LNCaP clone FGC (cell line): ENCODE data around the gene ZBED5.
"Not testable (repeated sequence)": the region's sequence is repeated elsewhere in the genome, so short reads cannot be mapped to it uniquely, and the experiment has no call there.

ENCODE experiments used
- DNase-seq: peaks from one replicate; pipeline ENCODE4 v3.0.0-alpha.2; 2011; ENCODE audit warnings: low read depth
- H3K4me3 ChIP-seq: 2 replicates; pipeline ENCODE4 v1.5.1; 2011; ENCODE audit warnings: mild to moderate bottlenecking, low read depth, low read length, control low read depth
- CTCF ChIP-seq: IDR thresholded peaks from 2 replicates; pipeline ENCODE4 v1.5.1; 2012; ENCODE audit warnings: mild to moderate bottlenecking; ENCODE audit not compliant: control insufficient read depth, insufficient read depth; ENCODE audit errors: extremely low read depth

ZBED5 gene

GRCh38 chr11:10891151-10891720 lies 33.4 kb upstream of the ZBED5 start:
- no peak for TF ChIP-seq CTCF
- no peak overlapping the region for H3K4me3 ChIP-seq
- no peak for DNase-seq

GRCh38 chr11:10890083-10890482 lies 32.2 kb upstream of the ZBED5 start:
- not testable (repeated sequence) for DNase-seq, H3K4me3 ChIP-seq

GRCh38 chr11:10887307-10887706 lies 29.5 kb upstream of the ZBED5 start:
- no peak for DNase-seq
- no peak overlapping the region for H3K4me3 ChIP-seq
- TF ChIP-seq CTCF = no peak

- TF ChIP-seq CTCF = no peak
- DNase-seq = no peak
- no peak overlapping the region for H3K4me3 ChIP-seq
These were observed 28.9 kb upstream of the ZBED5 start for GRCh38 chr11:10886652-10887250.

GRCh38 chr11:10885703-10886363 lies 28.0 kb upstream of the ZBED5 start:
- no peak for DNase-seq
- H3K4me3 ChIP-seq = no peak overlapping the region
- no peak for TF ChIP-seq CTCF

GRCh38 chr11:10884292-10884691 lies 26.4 kb upstream of the ZBED5 start:
- DNase-seq, H3K4me3 ChIP-seq: not testable (repeated sequence)

GRCh38 chr11:10881892-10882291 lies 24.0 kb upstream of the ZBED5 start:
- no peak overlapping the region for H3K4me3 ChIP-seq
- no peak for TF ChIP-seq CTCF
- DNase-seq = no peak
